Measurements from ENCODE around the gene NUPR1.
"Not testable (repeated sequence)": the region's sequence is repeated elsewhere in the genome, so short reads cannot be mapped to it uniquely, and the experiment has no call there.

The NUPR1 gene

GRCh38 chr16:28538733-28539596 is at the start of gene NUPR1:
Gene NUPR1, minus strand, starts transcription at chr16:28538974. Its CDS starts 67 bp downstream, at chr16:28538907.
- DNase-seq, result peak; percentile 97

- no peak for DNase-seq
Observed at GRCh38 chr16:28587386-28587785, 48.6 kb upstream of the NUPR1 start.

- no peak for DNase-seq
Observed at GRCh38 chr16:28586466-28586865, 47.7 kb upstream of the NUPR1 start.

- DNase-seq, result no peak
Observed at GRCh38 chr16:28585674-28586073, 46.9 kb upstream of the NUPR1 start.

GRCh38 chr16:28580726-28581315 is 42.0 kb upstream of the NUPR1 start:
- no peak for DNase-seq

GRCh38 chr16:28575446-28576109 is 36.8 kb upstream of the NUPR1 start:
- DNase-seq, result no peak

- no peak for DNase-seq
Observed at GRCh38 chr16:28574925-28575324, 36.2 kb upstream of the NUPR1 start.

GRCh38 chr16:28573738-28574718 is 35.3 kb upstream of the NUPR1 start:
- DNase-seq, result no peak

- peak; percentile 80 for DNase-seq
Observed at GRCh38 chr16:28572696-28573510, 34.1 kb upstream of the NUPR1 start.

- no peak for DNase-seq
Observed at GRCh38 chr16:28569968-28570752, 31.4 kb upstream of the NUPR1 start.

GRCh38 chr16:28569021-28569420 is 30.2 kb upstream of the NUPR1 start:
- no peak for DNase-seq

- DNase-seq, result no peak
Observed at GRCh38 chr16:28567292-28567691, 28.5 kb upstream of the NUPR1 start.

- not testable (repeated sequence) for DNase-seq
Observed at GRCh38 chr16:28566233-28566925, 27.6 kb upstream of the NUPR1 start.

GRCh38 chr16:28563218-28563617 is 24.4 kb upstream of the NUPR1 start:
- no peak for DNase-seq

GRCh38 chr16:28562199-28562598 is 23.4 kb upstream of the NUPR1 start:
- DNase-seq, result no peak

- no peak for DNase-seq
Observed at GRCh38 chr16:28561557-28562187, 22.9 kb upstream of the NUPR1 start.

GRCh38 chr16:28558456-28558855 is 19.7 kb upstream of the NUPR1 start:
- DNase-seq, result no peak

- DNase-seq, result no peak
Observed at GRCh38 chr16:28556914-28557320, 18.1 kb upstream of the NUPR1 start.

GRCh38 chr16:28555561-28555960 is 16.8 kb upstream of the NUPR1 start:
- DNase-seq, result no peak
